Ascending aorta (tissue), 2 donors: Measurements from ENCODE around the gene ARMCX4. TPM values are rescaled to one million over a fixed set of nuclear protein-coding genes. Genes with fewer than 3 reads are reported as not detected.
"Not testable (repeated sequence)": the region's sequence is repeated elsewhere in the genome, so short reads cannot be mapped to it uniquely, and the experiment has no call there.

Experiments used
- DNase-seq, 2 donors: peaks; one replicate each; pipeline ENCODE4 v3.0.0-alpha.2; 2019; ENCODE audit warnings: low spot score in 2 of 2
- H3K27ac ChIP-seq, 2 donors: fragments of 200-600 bp; sonication (generic); one replicate each; pipeline ENCODE4 v1.5.1; 2016 to 2017; ENCODE audit warnings: mild to moderate bottlenecking in 1 of 2
- H3K27me3 ChIP-seq: fragments of 200-600 bp; sonication (generic); one replicate; pipeline ENCODE4 v1.5.1; 2017
- H3K36me3 ChIP-seq, 2 donors: fragments of 200-600 bp; sonication (generic); one replicate each; pipeline ENCODE4 v1.5.1; 2016
- H3K4me1 ChIP-seq, 2 donors: fragments of 200-600 bp; sonication (generic); one replicate each; pipeline ENCODE4 v1.5.1; 2016 to 2017; ENCODE audit warnings: mild to moderate bottlenecking in 1 of 2
- H3K4me3 ChIP-seq, 2 donors: fragments of 200-600 bp; sonication (generic); one replicate each; pipeline ENCODE4 v1.5.1; 2016 to 2017; ENCODE audit warnings: mild to moderate bottlenecking in 1 of 2
- H3K9me3 ChIP-seq, 2 donors: fragments of 200-600 bp; sonication (generic); one replicate each; pipeline ENCODE4 v1.5.1; 2016
- intact Hi-C: fragments of 100-400 bp; cut with DNase I; formaldehyde crosslinking; loops from one replicate; pipeline ENCODE4 v1.15.1; 2023
- total RNA-seq: library from RNA; depleted of rRNA; stranded (reverse); fragments of >200 nt; gene quantifications from one replicate; pipeline ENCODE4 v1.1.0, GENCODE V29; 2016
- TF ChIP-seq, protein P1 (sequence below), 3 experiments: fragments of 200-600 bp in 2 of 3; fragments of 450-650 bp in 1 of 3; sonication (generic) in 2 of 3; IDR thresholded peaks; one replicate each; pipeline ENCODE4 v1.5.1; 2016 to 2019; ENCODE audit warnings: antibody characterized with exemption in 3 of 3, mild to moderate bottlenecking in 1 of 3, moderate library complexity in 1 of 3

ARMCX4 gene
- total RNA-seq, 1 donor from 2014 or later, result 7.3 TPM

DNA sequence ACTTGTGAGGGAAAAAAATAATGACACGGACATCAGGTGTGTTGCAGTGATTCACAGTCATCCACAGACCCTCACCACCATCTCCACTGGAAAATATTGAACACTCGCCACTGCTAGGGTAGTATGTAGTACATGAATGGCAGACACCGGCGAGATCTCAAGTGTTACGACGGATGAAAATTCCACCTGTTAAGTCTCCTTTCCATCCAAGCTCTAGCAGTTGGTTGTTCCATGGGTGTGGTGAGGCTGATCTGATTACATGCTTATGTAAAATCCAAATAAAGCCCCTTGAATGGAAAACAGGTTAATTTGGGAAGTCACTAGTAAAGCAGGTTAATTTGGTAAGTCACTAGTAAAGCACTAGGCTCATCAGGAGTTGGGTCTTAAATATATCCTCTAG is 1.1 kb upstream of the ARMCX4 start:
- DNase-seq, result no peak
- Histone ChIP-seq H3K9me3 (no peaks in the 10 kb centered on the region), H3K27me3 (no peaks in the 10 kb centered on the region), H3K27ac (no peak overlapping the region), H3K36me3 (no peaks in the 10 kb centered on the region), H3K4me3 (no peak overlapping the region), H3K4me1 (no peaks in the 10 kb centered on the region)
- TF ChIP-seq, protein P1, sequence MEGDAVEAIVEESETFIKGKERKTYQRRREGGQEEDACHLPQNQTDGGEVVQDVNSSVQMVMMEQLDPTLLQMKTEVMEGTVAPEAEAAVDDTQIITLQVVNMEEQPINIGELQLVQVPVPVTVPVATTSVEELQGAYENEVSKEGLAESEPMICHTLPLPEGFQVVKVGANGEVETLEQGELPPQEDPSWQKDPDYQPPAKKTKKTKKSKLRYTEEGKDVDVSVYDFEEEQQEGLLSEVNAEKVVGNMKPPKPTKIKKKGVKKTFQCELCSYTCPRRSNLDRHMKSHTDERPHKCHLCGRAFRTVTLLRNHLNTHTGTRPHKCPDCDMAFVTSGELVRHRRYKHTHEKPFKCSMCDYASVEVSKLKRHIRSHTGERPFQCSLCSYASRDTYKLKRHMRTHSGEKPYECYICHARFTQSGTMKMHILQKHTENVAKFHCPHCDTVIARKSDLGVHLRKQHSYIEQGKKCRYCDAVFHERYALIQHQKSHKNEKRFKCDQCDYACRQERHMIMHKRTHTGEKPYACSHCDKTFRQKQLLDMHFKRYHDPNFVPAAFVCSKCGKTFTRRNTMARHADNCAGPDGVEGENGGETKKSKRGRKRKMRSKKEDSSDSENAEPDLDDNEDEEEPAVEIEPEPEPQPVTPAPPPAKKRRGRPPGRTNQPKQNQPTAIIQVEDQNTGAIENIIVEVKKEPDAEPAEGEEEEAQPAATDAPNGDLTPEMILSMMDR (IDR thresholded peaks at IDR 0.05), result no peak
- intact Hi-C loops, result no loop called here

GRCh38 chrX:101488796-101489195 is 3.5 kb downstream of the ARMCX4 start:
- intact Hi-C loops, result no loop called here
- H3K9me3 ChIP-seq, result no peaks in the 10 kb centered on the region
- no peaks in the 10 kb centered on the region for H3K27me3 ChIP-seq
- no peaks in the 10 kb centered on the region for H3K4me1 ChIP-seq
- TF ChIP-seq, protein P1 (IDR thresholded peaks at IDR 0.05), result no peak
- DNase-seq, result no peak
- H3K36me3 ChIP-seq, result no peaks in the 10 kb centered on the region
- no peak overlapping the region for H3K27ac ChIP-seq
- no peak overlapping the region for H3K4me3 ChIP-seq

- Histone ChIP-seq H3K27me3 (no peaks in the 10 kb centered on the region), H3K36me3 (no peaks in the 10 kb centered on the region), H3K9me3 (no peaks in the 10 kb centered on the region), H3K27ac (no peak overlapping the region), H3K4me1 (no peaks in the 10 kb centered on the region), H3K4me3 (no peak overlapping the region)
- intact Hi-C loops, result no loop called here
- no peak for DNase-seq
- TF ChIP-seq, protein P1 (IDR thresholded peaks at IDR 0.05), result no peak
Measured at GRCh38 chrX:101491943-101492342, 6.7 kb downstream of the ARMCX4 start.

- TF ChIP-seq, protein P1 (IDR thresholded peaks at IDR 0.05), result no peak
- DNase-seq, result no peak
- Histone ChIP-seq H3K9me3 (no peaks in the 10 kb centered on the region), H3K36me3 (no peaks in the 10 kb centered on the region), H3K4me3 (no peak overlapping the region), H3K4me1 (no peaks in the 10 kb centered on the region), H3K27ac (no peak overlapping the region), H3K27me3 (no peaks in the 10 kb centered on the region)
- intact Hi-C loops, result no loop called here
Measured at GRCh38 chrX:101493225-101493624, 8.0 kb downstream of the ARMCX4 start.

DNA sequence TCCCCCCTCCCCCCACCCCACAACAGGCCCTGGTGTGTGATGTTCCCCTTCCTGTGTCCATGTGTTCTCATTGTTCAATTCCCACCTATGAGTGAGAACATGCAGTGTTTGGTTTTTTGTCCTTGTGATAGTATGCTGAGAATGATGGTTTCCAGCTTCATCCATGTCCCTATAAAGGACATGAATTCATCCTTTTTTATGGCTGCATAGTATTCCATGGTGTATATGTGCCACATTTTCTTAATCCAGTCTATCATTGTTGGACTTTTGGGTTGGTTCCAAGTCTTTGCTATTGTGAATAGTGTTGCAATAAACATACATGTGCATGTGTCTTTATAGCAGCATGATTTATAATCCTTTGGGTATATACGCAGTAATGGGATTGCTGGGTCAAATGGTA is 17.7 kb downstream of the ARMCX4 start:
- H3K4me3 ChIP-seq, H3K27me3 ChIP-seq, DNase-seq, H3K9me3 ChIP-seq, H3K4me1 ChIP-seq, intact Hi-C loops, H3K27ac ChIP-seq: not testable (repeated sequence)
- peaks cover 5 to 14% of the 10 kb centered on the region in 2 donors for H3K36me3 ChIP-seq

DNA sequence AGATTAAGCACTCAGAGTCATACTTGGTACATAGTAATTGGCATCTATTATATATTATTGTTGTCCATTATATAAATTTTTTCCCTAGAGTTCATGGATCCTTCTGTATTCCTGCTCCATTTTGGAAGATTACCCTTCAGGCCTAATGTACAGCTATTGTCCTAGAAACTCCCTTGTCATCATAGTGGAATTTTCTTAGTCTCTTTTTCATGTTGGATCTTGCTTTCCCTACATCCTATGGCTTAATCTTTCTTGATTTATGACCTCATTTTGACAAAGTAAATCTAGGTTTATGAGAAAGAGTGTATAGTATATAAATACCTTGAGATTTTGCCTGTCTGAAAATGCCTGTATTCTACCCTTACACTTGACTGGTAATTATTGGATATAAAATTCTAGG is 22.1 kb downstream of the ARMCX4 start:
- no peak for DNase-seq
- Histone ChIP-seq H3K9me3 (no peaks in the 10 kb centered on the region), H3K27ac (no peak overlapping the region), H3K4me3 (no peak overlapping the region), H3K36me3 (peaks cover 0 to 14% of the 10 kb centered on the region in 2 donors), H3K27me3 (no peaks in the 10 kb centered on the region), H3K4me1 (no peaks in the 10 kb centered on the region)
- intact Hi-C loops, result no loop called here
- TF ChIP-seq, protein P1 (IDR thresholded peaks at IDR 0.05), result no peak
